HG03060 (cell line): ENCODE data around the gene PMM1.
"Not testable (repeated sequence)": the region's sequence is repeated elsewhere in the genome, so short reads cannot be mapped to it uniquely, and the experiment has no call there.

Source experiments
- ATAC-seq: cut with Tn5 transposase; IDR thresholded peaks from one replicate; pipeline ENCODE4 v1.9.1; 2021; ENCODE audit warnings: low read depth, moderate number of reproducible peaks; ENCODE audit not compliant: unreplicated experiment

Gene PMM1

DNA sequence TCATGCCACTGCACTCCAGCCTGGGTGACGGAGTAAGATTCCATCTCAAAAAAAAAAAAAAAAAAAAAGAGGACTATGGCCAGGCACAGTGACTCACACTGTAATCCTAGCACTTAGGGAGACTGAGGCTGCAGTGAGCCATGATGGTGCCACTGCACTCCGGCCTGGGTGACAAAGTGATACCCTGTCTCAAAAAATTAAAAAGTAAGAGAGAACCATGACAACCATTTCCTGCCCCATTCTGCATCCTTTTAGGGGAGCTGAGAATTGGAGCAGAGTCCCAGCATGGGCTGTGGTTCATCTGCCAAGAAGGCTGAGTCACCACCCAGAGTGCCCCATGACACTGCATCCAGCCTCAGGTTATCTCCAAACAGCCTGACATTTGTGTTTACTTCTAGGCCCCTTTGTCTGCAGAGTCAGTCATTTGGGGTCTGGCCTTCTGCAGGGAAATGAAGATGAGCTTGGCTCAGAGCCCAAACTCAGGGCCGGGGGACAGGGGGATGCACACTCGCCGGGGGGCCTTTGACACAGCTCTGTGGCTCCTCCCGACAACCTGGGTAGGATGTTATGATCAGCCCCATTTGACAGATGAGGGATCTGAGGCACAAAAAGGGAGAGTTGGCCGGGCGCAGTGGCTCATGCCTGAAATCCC, 24.1 kb downstream of the PMM1 start:
- no peak for ATAC-seq

DNA sequence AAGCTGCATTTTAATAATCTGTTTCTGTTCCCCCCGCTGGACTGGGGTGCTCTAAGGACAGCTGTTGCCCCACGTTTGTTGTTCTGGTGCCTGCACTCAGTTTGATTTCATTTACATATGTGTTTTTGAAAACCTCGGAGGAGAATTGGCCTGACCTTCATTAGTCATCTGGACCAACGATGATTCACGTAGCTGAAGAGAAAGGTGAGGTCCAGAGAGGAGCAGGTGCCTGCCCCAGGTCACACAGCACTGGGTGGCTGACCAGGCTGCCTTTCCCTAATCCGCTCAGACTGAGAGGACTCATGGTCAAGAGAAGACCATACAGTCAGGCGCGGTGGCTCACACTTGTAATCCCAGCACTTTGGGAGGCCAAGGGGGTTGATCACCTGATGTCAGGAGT, 25.1 kb downstream of the PMM1 start:
- no peak for ATAC-seq

DNA sequence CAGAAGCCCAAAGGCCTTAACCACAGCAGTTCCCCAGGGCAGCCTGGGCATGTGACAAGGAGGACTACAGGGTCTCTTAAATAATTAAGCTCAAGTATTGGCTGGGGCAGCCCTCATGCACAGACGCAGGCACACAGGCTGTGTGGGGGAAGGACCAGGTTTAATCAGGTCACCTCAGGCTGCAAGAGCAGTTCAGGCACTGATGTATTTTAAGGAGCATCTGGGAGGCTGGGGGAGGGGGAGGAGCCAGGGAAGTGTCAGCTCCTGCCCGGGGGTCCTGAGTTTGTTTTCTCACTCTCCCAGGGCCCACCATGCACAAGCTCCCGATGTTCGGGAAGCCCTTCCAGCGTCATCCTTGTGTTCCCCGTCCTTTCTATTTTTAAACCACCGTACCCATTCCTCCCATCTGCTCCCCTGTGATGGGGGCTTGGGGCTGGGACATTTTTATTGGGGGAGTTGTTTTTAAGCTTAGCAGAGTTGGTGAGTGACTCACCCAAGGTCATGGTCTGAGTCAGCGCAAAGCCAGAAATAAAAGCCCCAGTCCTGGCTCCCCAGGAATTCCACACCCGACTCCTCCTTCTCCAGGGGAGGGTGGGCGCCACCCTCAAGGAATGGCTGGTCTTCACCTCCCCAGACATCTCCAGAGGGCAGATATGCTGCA, 26.5 kb downstream of the PMM1 start:
- no peak for ATAC-seq

DNA sequence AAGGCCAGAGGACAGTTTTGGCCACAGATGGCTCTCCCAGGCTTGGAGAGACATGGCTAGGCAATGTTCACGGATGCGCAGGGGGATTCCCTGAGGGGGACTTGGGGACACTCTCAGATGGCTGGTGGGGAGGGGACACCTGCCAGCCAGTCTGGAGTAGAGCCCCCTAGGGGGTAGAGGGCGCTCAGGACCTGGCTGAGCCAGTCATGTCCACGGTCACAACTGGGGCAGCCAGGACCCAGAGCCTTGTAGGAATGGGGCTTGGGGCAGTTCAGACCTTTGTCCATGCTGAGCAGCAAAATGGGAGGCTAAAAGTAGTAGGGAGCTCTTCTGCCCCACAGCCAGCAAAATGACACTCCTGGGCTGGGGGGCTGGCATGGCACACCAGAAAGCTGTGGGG, 27.2 kb downstream of the PMM1 start:
- ATAC-seq = no peak

DNA sequence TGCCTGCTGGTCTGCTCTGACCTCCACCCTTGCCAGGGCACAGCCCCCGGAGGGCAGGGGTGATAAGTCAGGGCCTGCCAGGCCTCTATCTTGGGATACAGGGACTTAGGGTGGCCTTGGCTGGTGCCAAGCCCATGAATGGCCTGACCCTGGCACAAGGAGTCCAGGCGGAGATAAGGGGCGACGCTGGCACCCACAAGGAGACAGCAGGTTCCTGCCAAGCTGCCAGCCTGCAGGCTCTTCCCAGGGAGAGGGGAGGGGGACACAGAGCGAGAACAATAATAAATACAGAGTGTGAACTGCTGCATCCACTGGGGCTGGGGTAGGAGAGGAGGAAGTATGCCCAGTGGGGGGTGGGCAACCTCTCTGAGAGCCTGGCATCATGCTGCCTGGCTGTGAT, 27.9 kb downstream of the PMM1 start:
- ATAC-seq = no peak

DNA sequence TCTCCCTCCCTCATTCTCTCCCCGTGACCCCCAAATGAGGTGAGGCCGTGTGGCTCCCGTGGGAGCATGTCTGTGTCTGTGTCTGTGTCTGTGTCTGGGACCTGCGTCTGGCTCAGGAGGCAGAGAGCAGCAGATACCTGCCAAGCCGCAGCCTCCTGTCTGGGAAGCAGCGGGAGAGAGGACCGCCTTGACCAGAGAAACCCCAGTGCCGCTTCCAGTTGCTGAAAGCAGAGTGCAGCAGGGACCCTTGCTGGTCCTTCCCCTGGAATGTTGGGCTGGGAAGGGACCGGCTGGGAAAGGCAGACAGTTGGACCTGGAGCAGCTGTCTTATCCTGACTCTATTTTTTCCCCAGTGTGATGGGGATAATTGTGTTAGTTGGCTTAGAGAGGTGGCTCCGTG, 28.3 kb downstream of the PMM1 start:
- ATAC-seq = no peak

DNA sequence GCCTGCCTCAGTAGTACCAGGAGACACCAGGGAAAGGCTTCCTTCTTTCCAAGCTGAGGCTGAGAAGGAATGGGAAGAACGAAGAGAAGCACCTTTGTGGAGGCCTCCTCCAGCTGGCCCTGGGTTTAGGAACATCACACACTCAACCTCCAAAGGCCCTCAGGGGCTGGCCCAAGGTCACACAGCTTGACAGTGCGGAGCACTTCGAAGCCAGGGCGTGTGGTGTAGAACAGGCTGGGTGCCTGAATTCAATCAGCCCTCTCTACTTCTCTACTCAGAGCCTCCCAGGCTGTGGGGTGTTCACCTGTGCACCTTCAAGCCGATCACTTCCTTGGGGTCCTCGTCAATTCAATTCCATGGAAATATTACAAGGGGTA, 29.6 kb downstream of the PMM1 start:
- no peak for ATAC-seq

DNA sequence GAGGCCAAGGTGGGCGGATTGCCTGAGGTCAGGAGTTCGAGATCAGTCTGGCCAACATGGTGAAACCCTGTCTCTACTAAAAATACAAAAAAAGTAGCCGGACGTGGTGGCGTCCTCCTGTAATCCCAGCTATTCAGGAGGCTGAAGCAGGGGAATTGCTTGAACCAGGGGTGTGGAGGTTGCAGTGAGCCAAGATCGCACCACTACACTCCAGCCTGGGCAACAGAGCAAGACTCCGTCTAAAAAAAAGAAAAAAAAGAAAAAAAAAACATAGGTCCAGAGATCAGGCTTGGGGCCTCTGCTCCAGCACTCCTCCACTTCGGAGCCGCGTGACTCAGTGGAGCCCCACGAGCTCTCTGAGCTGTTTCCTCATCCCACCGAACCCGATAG, 31.4 kb downstream of the PMM1 start:
- not testable (repeated sequence) for ATAC-seq

DNA sequence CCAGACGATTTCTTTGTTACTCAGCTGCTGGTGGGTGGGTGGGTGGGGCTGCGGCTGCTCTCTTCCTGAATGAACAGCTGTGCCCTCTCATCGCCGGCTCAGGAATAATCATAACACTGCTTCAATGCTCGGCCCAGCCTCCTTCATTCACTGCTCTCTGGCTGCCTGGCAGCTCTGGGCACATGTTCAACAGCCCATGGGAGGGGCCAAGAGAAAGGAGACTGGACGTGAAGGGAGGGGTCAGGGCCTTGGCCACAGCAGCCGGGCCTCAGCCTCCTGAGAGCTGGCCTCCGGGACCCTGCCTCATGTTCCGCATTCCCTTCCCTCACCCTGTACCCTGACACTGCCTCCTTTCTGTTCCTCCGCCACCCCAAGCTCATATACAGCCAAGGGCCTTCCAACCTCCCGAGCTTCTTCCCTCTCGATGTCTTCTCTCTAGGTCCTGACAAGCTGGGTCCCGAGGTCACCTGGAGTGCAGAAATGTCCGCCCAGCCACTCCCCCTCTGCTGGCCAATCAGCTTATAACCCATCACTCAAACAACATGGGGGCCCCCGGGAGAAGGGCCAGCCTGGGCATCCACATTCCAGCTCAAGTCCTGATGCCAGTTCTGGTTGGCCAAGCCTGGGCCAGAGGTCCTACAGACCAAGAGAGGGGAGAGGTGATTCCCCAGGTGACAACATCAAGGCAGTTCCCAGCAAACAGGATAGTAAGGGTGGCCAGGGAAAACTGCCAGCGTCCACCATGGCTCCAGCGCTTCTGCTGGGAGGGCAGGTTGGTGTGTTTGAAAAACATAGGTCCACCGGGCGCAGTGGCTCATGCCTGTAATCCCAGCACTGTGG, 32.0 kb downstream of the PMM1 start:
- ATAC-seq = no peak

DNA sequence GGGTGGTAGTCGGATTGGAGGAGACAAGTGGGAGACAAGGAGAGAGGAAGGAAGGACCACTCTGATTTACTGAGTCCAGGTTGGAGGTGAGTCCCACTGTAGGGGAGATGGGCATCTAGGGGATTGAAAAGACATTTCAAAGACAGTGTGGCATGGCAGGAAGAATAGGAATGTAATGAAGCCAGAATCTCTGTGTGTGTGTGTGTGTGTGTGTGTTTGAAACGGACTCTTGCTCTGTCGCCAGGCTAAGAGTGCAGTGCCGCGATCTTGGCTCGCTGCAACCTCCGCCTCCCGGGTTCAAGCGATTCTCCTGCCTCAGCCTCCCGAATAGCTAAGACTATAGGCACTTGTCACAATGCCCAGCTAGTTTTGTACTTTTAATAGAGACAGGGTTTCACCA, 33.1 kb downstream of the PMM1 start:
- ATAC-seq = no peak

DNA sequence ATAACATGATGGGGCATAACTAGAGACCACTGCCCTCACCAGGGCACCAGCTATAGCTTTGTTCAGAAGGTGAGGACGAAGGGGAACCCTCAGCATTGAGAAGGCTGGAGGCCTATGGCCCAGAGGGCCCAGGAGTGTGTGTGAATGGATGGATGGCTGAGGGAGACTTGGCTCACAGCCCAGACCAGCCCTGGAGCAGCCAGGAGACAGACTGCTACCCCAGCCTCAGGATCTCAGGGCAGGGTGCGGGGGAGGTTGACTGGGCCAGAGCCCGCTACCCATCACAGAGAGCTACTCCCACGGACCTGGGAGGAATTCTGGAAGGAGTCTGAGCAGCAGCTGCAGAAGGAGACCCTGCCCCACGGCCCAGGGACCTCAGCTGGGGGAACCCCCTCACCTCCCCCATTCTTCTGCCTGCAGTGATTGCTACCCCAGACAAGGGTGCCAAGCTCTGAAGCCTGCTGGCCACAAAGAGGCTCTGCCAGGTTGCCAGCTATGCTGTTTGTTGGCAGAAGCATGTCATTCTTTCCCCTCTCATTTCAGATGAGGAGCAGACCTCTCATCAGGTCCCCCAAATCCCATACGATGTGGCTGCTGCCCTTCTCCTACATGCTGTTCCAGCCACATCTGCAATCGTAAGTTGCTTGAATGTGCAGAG, 34.2 kb downstream of the PMM1 start:
- no peak for ATAC-seq

DNA sequence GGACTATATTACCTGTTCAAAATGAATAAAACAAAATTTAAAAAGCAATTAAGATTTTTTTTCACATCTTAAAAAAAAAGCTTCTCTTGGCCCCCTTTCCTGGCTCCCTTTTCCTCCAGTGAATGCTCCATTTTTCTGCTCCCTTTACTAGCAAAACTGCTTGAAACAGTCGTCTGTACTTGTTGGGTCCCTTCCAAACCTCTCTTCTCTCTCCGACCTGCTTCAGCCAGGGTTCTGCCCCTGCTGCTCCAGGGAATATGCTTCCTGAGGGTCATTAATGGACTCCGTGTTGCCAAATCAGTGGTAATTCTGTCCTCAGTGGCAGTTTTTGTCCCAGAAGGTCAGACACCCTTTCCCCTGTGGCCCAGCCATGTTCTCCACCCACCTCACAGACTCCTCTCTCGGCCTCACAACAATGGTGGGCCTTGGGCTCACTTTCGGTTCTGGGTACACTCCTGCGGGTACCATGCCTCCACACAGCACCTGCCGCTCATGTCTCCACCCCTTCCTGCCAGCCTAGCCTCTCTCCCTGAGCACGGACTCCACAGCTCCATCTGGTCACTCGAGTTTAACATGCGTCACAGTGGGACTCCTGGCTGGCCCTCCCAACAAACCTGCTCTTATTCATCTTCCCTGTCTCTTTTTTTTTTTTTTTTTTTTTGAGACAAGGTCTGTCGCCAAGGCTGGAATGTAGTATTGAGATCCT, 37.6 kb downstream of the PMM1 start:
- no peak for ATAC-seq

DNA sequence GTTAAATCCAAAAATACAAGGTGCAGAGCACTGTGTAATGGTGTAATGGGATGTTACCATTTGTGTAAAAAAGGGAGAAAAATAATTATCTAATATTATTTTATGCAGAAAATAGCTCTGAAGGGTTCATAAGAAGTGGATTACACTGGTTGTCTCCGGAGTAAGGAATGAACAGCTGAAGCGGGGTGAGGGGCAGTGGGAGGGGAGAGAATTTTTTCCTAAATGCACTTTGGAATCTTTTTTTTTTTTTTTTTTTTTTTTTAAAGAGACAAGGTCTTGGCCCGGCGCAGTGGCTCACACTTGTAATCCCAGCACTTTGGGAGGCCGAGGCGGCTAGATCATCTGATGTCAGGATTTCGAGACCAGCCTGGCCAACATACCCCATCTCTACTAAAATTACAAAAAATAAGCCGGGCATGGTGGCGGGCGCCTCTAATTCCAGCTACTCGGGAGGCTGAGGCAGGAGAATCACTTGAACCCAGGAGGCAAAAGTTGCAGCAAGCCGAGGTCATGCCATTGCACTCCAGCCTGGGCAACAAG, 38.6 kb downstream of the PMM1 start:
- no peak for ATAC-seq

DNA sequence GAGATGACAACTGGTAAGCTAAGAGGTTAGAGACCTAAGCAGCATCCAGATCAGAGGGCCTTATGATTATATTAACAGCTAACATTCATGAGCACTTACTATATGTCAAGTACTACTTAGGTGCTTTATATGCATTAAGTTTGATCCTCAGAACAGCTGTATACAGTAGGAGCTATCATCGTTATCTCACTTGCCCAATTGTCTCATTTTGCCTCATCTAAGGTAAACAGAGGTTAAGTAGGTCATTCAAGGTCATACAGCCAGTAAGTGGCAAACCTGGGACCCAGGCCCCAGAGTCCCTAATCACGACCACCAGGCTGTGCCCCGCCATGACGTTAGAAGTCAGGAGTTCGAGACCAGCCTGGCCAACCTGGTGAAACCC, 40.8 kb downstream of the PMM1 start:
- ATAC-seq = no peak

DNA sequence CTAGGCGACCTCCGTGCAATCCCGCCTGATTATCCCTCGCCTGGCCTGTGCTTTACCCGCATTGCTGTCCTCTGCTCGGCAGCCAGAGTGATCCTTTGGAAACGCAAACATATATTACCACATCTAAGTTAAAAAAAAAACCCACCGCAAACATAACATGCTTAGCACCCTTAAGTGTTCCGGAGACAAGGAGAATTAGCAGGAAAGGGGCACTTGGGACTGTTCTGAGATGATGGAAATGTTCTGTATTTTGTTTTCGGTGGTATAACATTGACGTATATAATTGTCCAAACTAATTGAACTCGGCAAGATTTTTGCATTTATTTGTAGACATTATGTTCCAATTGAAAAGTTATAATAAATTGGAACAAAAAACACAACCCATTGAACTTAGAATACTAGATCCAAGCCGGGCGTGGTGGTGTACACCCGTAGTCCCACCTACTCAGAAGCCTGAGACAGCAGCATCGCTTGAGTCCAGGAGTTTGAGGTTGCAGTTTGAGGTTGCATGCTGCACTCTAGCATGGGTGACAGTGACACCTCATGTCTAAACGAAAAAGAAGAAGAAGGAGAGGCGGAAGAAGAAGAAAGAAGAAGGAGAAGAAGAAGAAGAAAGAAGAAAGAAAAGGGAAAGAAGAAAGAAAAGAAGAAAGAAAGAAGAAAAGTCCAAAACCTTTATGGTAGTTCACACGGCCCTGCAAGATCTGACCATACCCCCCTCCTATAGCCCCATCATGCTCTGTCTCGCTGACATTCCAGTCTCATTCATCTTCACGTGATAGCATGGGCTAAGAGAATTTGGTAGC, 44.8 kb downstream of the PMM1 start:
- ATAC-seq = no peak

DNA sequence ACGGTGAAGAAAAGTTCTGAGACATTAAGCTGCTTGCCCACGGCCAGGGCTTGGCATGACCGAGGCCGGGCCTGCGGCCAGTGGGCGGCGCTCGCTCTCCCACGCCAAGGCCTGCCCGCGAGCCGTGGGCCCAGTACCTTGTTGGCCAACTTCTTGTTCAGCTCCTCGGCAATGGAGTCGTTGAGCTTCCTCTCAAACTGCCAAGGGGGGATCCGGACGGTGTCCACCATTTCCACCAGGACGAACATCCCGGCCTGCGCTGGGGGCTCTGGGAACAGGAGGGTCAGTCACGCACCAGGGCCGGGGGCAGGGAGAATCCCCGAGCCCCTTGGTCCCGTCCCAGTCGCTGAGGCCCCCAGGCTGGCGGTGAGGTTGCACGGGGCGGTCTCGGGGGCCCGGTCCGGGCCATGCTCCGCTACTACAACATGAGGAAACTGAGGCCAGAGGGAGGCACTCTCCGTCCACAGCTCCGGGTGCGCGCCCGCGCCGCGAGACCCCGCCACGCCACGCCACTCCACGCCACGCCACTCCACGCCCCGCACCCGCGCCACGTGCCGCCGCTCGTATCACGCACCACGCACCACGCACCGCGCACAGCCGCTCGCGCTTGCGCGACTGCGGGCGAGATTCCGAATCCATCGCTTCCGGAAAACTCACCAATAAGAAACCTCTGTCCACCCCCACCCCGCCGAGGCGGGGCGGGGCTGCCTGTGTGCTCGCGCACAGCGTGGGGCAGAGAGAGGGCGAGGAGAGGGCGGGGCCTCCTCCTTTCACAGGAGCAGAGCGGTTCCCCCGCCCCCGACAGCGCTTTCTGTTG, 45.6 kb downstream of the PMM1 start, which contains the start of gene POLR3H:
Gene POLR3H (minus strand): TSS at position 617 of the 817 bp plus-strand sequence. CDS start 369 bp downstream, at position 248.
- ATAC-seq = peak; percentile 73

DNA sequence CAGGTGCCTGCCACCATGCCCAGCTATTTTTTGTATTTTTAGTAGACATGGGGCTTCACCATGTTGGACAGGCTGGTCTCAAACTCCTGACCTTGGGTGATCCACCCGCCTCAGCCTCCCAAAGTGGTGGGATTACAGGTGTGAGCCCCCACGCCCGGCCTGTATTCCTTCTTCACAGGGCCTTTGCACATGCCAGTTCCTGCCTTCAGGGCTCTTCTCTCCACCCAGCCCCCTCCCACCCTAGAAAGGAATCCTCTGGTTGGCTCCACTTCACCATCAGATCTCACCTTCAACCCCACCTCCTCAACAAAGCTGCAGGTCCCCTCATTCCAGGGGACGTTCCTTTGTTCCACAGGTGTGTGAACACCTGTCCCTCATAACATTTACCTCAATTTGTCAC, 47.4 kb downstream of the PMM1 start:
- ATAC-seq = no peak

DNA sequence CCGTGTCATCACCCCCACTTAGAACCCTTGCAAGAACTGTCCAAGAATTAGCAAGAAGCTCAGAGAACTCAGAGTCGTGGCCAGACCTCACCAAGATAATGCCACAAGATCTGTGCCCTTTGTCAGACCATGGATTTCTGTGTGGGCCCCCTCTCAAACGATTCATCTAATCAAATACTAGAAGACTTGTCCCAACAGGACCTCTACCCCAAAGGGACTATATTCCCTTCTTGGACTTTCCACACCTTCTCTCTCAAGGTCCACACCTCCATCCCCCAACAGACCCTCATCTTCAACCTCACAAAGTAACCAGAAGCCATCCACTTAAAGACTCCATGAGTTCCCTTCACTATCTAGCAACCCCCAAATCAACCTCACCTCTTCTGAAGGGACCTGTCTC, 48.2 kb downstream of the PMM1 start:
- ATAC-seq = no peak

DNA sequence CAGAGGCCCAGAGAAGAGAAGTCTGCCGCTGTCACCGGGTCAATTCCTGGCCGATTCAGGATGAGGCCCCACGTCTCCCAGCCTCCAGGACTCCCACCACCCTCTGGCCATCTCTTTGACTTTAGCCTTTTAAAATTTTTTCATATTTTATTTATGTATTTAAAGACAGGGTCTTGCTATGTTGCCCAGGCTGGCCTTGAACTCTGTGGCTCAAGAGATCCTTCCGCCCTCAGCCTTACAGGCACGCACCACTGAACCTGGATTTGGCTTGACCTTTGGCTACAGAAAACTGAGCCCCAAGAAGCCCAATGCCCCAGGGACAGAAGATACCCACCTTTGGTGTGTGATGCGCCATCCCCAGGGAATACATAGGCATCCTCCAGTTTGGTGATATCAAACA, 49.3 kb downstream of the PMM1 start:
- no peak for ATAC-seq
